Measurements from ENCODE around the gene BFSP2. TPM values are rescaled to one million over a fixed set of nuclear protein-coding genes. Genes with fewer than 3 reads are reported as not detected.
"Not testable (repeated sequence)": the region's sequence is repeated elsewhere in the genome, so short reads cannot be mapped to it uniquely, and the experiment has no call there.

The BFSP2 gene
- total RNA-seq, 1 donor from 2014 or later = not detected

- H3K36me3 Mint-ChIP-seq (ENCODE audit: unreplicated experiment) = no peaks in the 10 kb centered on the region
- TF ChIP-seq, protein P1, sequence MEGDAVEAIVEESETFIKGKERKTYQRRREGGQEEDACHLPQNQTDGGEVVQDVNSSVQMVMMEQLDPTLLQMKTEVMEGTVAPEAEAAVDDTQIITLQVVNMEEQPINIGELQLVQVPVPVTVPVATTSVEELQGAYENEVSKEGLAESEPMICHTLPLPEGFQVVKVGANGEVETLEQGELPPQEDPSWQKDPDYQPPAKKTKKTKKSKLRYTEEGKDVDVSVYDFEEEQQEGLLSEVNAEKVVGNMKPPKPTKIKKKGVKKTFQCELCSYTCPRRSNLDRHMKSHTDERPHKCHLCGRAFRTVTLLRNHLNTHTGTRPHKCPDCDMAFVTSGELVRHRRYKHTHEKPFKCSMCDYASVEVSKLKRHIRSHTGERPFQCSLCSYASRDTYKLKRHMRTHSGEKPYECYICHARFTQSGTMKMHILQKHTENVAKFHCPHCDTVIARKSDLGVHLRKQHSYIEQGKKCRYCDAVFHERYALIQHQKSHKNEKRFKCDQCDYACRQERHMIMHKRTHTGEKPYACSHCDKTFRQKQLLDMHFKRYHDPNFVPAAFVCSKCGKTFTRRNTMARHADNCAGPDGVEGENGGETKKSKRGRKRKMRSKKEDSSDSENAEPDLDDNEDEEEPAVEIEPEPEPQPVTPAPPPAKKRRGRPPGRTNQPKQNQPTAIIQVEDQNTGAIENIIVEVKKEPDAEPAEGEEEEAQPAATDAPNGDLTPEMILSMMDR (IDR thresholded peaks at IDR 0.05) = no peak
- H3K4me1 Mint-ChIP-seq (ENCODE audit: unreplicated experiment) = peaks cover 6% of the 10 kb centered on the region
- H3K27me3 Mint-ChIP-seq (ENCODE audit: unreplicated experiment) = no peaks in the 10 kb centered on the region
- no peaks in the 10 kb centered on the region for H3K9me3 Mint-ChIP-seq (ENCODE audit: unreplicated experiment)
- no peak overlapping the region for H3K4me3 Mint-ChIP-seq (ENCODE audit: unreplicated experiment)
- no peak overlapping the region for H3K27ac Mint-ChIP-seq (ENCODE audit: unreplicated experiment)
- no peak for DNase-seq (ENCODE audit: extremely low spot score, unreplicated experiment)
These were observed 122.1 kb downstream of the BFSP2 start for GRCh38 chr3:133521946-133522345.

DNA sequence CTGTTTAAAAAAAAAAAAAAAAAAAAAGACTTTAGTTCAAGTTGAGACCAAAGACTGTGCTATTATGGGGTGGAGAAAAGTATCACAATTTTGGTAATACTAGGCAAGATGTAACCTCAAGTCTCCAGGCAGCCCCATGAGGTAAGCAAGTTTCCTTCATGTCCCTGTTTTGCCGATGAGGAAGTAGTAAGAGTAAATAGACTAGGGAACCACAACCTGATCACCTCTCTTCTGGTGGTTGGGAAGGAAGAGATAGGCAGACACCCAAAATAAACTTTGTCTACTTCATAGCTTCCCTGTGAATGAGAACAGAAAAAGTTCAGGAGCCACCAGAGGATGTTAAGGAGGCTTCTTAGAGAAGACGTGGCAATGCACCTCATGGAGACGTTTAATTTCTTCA lies 123.9 kb downstream of the BFSP2 start:
- not testable (repeated sequence) for H3K4me1 Mint-ChIP-seq (ENCODE audit: unreplicated experiment); H3K9me3 Mint-ChIP-seq (ENCODE audit: unreplicated experiment); H3K36me3 Mint-ChIP-seq (ENCODE audit: unreplicated experiment); H3K27me3 Mint-ChIP-seq (ENCODE audit: unreplicated experiment); H3K27ac Mint-ChIP-seq (ENCODE audit: unreplicated experiment); H3K4me3 Mint-ChIP-seq (ENCODE audit: unreplicated experiment); DNase-seq (ENCODE audit: extremely low spot score, unreplicated experiment)

Other genes starting within 250 kb of the BFSP2 start
- gene CDV3, start 173.6 kb downstream of the BFSP2 start, total RNA-seq = 183 and 193 TPM in 2 replicates